IMR-90 (cell line): ENCODE data around the gene ALK. TPM values are rescaled to one million over a fixed set of nuclear protein-coding genes. Genes with fewer than 3 reads are reported as not detected.

Experiments used
- ATAC-seq: fragments of 200-7000 bp; cut with Tn5 transposase; 2 replicates; pipeline ENCODE4 v1.9.1; 2020; ENCODE audit warnings: low read depth, mild to moderate bottlenecking, moderate library complexity
- BruUV-seq: library from RNA; stranded (reverse); fragments of 400-500 nt; replicated peaks from 2 replicates; lab custom pipeline; 2021; lab: Mats Ljungman, UMichigan
- CTCF ChIA-PET: fragments of 300-600 bp; formaldehyde crosslinking; extraction: SDS; loops from one replicate; lab custom pipeline; 2021; ENCODE audit warnings: antibody characterized with exemption; lab: Yijun Ruan, JAX
- POLR2A ChIA-PET: fragments of 300-600 bp; sonication (Branson Sonifier 250); formaldehyde crosslinking; loops from one replicate; lab custom pipeline; 2022; ENCODE audit warnings: antibody characterized with exemption; ENCODE audit not compliant: unreplicated experiment; lab: Charles Lee
- DNase-seq: peaks from one replicate; pipeline ENCODE4 v3.0.0; 2013
- H2AFZ ChIP-seq: replicated peaks from 2 replicates; pipeline ENCODE3; 2013; ENCODE audit warnings: low read length, mild to moderate bottlenecking; ENCODE audit not compliant: poor library complexity
- H2AK5ac ChIP-seq: 2 replicates; pipeline ENCODE4 v1.6.1; 2013; ENCODE audit warnings: low read depth, low read length, inconsistent platforms
- H2AK9ac ChIP-seq: replicated peaks from 2 replicates; pipeline ENCODE3; 2013; ENCODE audit warnings: mild to moderate bottlenecking, low read depth, low read length, moderate library complexity; ENCODE audit not compliant: poor library complexity
- H2BK120ac ChIP-seq: 2 replicates; pipeline ENCODE4 v1.6.1; 2013; ENCODE audit warnings: low read depth, low read length, inconsistent platforms
- H2BK15ac ChIP-seq: 3 replicates; pipeline ENCODE4 v1.6.1; 2013; ENCODE audit warnings: low read depth, low read length, inconsistent platforms
- H2BK20ac ChIP-seq: 2 replicates; pipeline ENCODE4 v1.6.1; 2013; ENCODE audit warnings: low read depth, mild to moderate bottlenecking, inconsistent platforms, low read length, moderate library complexity
- H2BK5ac ChIP-seq: 2 replicates; pipeline ENCODE4 v1.6.1; 2013; ENCODE audit warnings: mild to moderate bottlenecking, low read depth, low read length, inconsistent platforms; ENCODE audit not compliant: poor library complexity, severe bottlenecking
- H3K14ac ChIP-seq: replicated peaks from 2 replicates; pipeline ENCODE4 v1.6.1; 2013; ENCODE audit warnings: low read depth, low read length, inconsistent platforms
- H3K18ac ChIP-seq: 2 replicates; pipeline ENCODE4 v1.6.1; 2013; ENCODE audit warnings: low read depth, low read length, control low read depth
- H3K23ac ChIP-seq: 2 replicates; pipeline ENCODE4 v1.6.1; 2013; ENCODE audit warnings: low read depth, low read length, inconsistent platforms
- H3K27ac ChIP-seq: 2 replicates; pipeline ENCODE4 v1.5.1; 2013; ENCODE audit warnings: mild to moderate bottlenecking, control low read depth, low read length; ENCODE audit not compliant: insufficient read depth
- H3K27me3 ChIP-seq: 2 replicates; pipeline ENCODE4 v1.6.1; 2013; ENCODE audit warnings: low read length; ENCODE audit not compliant: control insufficient read depth, insufficient read depth
- H3K36me3 ChIP-seq: 2 replicates; pipeline ENCODE4 v1.6.1; 2013; ENCODE audit warnings: low read length, mixed read lengths; ENCODE audit not compliant: control insufficient read depth, insufficient read depth
- H3K4ac ChIP-seq: 2 replicates; pipeline ENCODE4 v1.6.1; 2013; ENCODE audit warnings: low read depth, low read length, inconsistent platforms
- H3K4me1 ChIP-seq: 2 replicates; pipeline ENCODE4 v1.6.1; 2013; ENCODE audit warnings: low read length, mixed read lengths; ENCODE audit not compliant: control insufficient read depth, insufficient read depth
- H3K4me2 ChIP-seq: 2 replicates; pipeline ENCODE4 v1.6.1; 2013; ENCODE audit warnings: low read depth, mild to moderate bottlenecking, control low read depth, low read length, moderate library complexity
- H3K4me3 ChIP-seq: 2 replicates; pipeline ENCODE4 v1.5.1; 2013; ENCODE audit warnings: low read depth, mild to moderate bottlenecking, control low read depth, low read length, moderate library complexity; ENCODE audit not compliant: insufficient read depth
- H3K56ac ChIP-seq: 2 replicates; pipeline ENCODE4 v1.6.1; 2013; ENCODE audit warnings: low read length, inconsistent platforms; ENCODE audit not compliant: insufficient read depth; ENCODE audit errors: extremely low read depth
- H3K79me1 ChIP-seq, 2 experiments: 2 replicates each; pipeline ENCODE4 v1.6.1; 2013; ENCODE audit warnings: low read length in 2 of 2, inconsistent platforms in 1 of 2, low read depth in 1 of 2
- H3K9ac ChIP-seq: 2 replicates; pipeline ENCODE4 v1.6.1; 2013; ENCODE audit warnings: low read depth, low read length, control low read depth
- H3K9me1 ChIP-seq: 2 replicates; pipeline ENCODE4 v1.6.1; 2013; ENCODE audit warnings: low read length, inconsistent platforms; ENCODE audit not compliant: insufficient read depth
- H3K9me3 ChIP-seq: 2 replicates; pipeline ENCODE4 v1.6.1; 2013; ENCODE audit warnings: low read length; ENCODE audit not compliant: control insufficient read depth, insufficient read depth
- H4K20me1 ChIP-seq: 2 replicates; pipeline ENCODE4 v1.6.1; 2013; ENCODE audit warnings: low read length, inconsistent platforms; ENCODE audit not compliant: insufficient read depth
- H4K5ac ChIP-seq: 2 replicates; pipeline ENCODE4 v1.6.1; 2013; ENCODE audit warnings: mild to moderate bottlenecking, low read depth, low read length, control low read depth
- H4K8ac ChIP-seq, 2 experiments: 2 replicates each; pipeline ENCODE4 v1.6.1; 2013; ENCODE audit warnings: low read depth in 2 of 2, low read length in 2 of 2, control low read depth in 1 of 2, inconsistent platforms in 1 of 2
- H4K91ac ChIP-seq: 2 replicates; pipeline ENCODE4 v1.6.1; 2013; ENCODE audit warnings: low read depth, low read length, inconsistent platforms; ENCODE audit not compliant: insufficient read depth
- BHLHE40 ChIP-seq: fragments of 150-350 bp; IDR thresholded peaks from 2 replicates; pipeline ENCODE4 v1.6.1; 2016; ENCODE audit warnings: mild to moderate bottlenecking, low read depth, low read length
- CEBPB ChIP-seq: IDR thresholded peaks from 2 replicates; pipeline ENCODE4 v1.6.1; 2012; ENCODE audit warnings: low read depth, low read length, improper control_type of control experiment
- CHD1 ChIP-seq: IDR thresholded peaks from 2 replicates; pipeline ENCODE4 v1.6.1; 2012; ENCODE audit warnings: low read depth, low read length, improper control_type of control experiment
- CTCF ChIP-seq: conservative IDR thresholded peaks from 2 replicates; pipeline ENCODE4 v1.5.1; 2012; ENCODE audit warnings: mild to moderate bottlenecking, low read depth, low read length, improper control_type of control experiment
- ELK1 ChIP-seq: fragments of 150-350 bp; IDR thresholded peaks from 2 replicates; pipeline ENCODE4 v1.6.1; 2016; ENCODE audit warnings: low read depth, mild to moderate bottlenecking, low read length, moderate library complexity, borderline replicate concordance
- FOS ChIP-seq: fragments of 150-350 bp; IDR thresholded peaks from 2 replicates; pipeline ENCODE4 v1.6.1; 2016; ENCODE audit warnings: low read depth, low read length
- MAFK ChIP-seq: IDR thresholded peaks from 2 replicates; pipeline ENCODE4 v1.6.1; 2012; ENCODE audit warnings: low read depth, low read length, improper control_type of control experiment
- MAZ ChIP-seq: IDR thresholded peaks from 2 replicates; pipeline ENCODE4 v1.6.1; 2012; ENCODE audit warnings: low read depth, mild to moderate bottlenecking, low read length, improper control_type of control experiment, moderate library complexity, borderline replicate concordance
- MXI1 ChIP-seq: IDR thresholded peaks from 2 replicates; pipeline ENCODE4 v1.6.1; 2012; ENCODE audit warnings: low read depth, mild to moderate bottlenecking, low read length, moderate library complexity, borderline replicate concordance
- NFE2L2 ChIP-seq: fragments of 150-350 bp; IDR thresholded peaks from 2 replicates; pipeline ENCODE4 v1.6.1; 2016; ENCODE audit warnings: low read depth, mild to moderate bottlenecking, low read length
- POLR2A ChIP-seq: IDR thresholded peaks from 2 replicates; pipeline ENCODE4 v1.6.1; 2012; ENCODE audit warnings: mild to moderate bottlenecking, low read depth, low read length
- RAD21 ChIP-seq: IDR thresholded peaks from 2 replicates; pipeline ENCODE4 v1.6.1; 2012; ENCODE audit warnings: low read length, improper control_type of control experiment
- RCOR1 ChIP-seq: IDR thresholded peaks from 2 replicates; pipeline ENCODE4 v1.6.1; 2012; ENCODE audit warnings: mild to moderate bottlenecking, low read length, improper control_type of control experiment; ENCODE audit not compliant: insufficient replicate concordance
- RFX5 ChIP-seq: IDR thresholded peaks from 2 replicates; pipeline ENCODE4 v1.8.0; 2012; ENCODE audit warnings: low read depth, mild to moderate bottlenecking, low read length, moderate library complexity
- SMC3 ChIP-seq: fragments of 150-350 bp; IDR thresholded peaks from 2 replicates; pipeline ENCODE4 v1.6.1; 2016; ENCODE audit warnings: low read depth, mild to moderate bottlenecking, antibody characterized with exemption, low read length, moderate library complexity
- USF2 ChIP-seq: fragments of 150-350 bp; IDR thresholded peaks from 2 replicates; pipeline ENCODE4 v1.6.1; 2017; ENCODE audit warnings: mild to moderate bottlenecking, antibody characterized with exemption, low read length, low read depth
- WGBS, 2 experiments: methylation state at CpG; one replicate each; pipeline versions ENCODE4 v1.1.5 to v1.1.7; 2013; ENCODE audit warnings: missing lambda C conversion rate in 2 of 2; ENCODE audit not compliant: insufficient read length in 1 of 2; ENCODE audit errors: extremely low coverage in 2 of 2; 5-methylcytosine and 5-hydroxymethylcytosine counted together
- dilution Hi-C: fragments of 300-500 bp; cut with HindIII; formaldehyde crosslinking; loops from one replicate; pipeline ENCODE4 v1.14.3; 2018; ENCODE audit warnings: low sequenced_read_pairs; ENCODE audit not compliant: unreplicated experiment
- in situ Hi-C: fragments of 300-500 bp; cut with MboI; formaldehyde crosslinking; loops from 3 replicates; pipeline ENCODE4 v1.14.3; 2019; ENCODE audit warnings: low sequenced_read_pairs, inconsistent platforms, mixed read lengths
- intact Hi-C: fragments of 100-400 bp; cut with micrococcal nuclease; formaldehyde crosslinking; loops from 2 replicates; pipeline ENCODE4 v1.10.0; 2022
- polyA plus RNA-seq, 3 experiments: library from polyadenylated mRNA; depleted of rRNA; stranded (reverse); fragments of >200 nt; gene quantifications; 2 replicates each; pipeline ENCODE4 v1.2.3, GENCODE V29; 2012; ENCODE audit warnings: low replicate concordance in 1 of 3
- total RNA-seq: library from RNA; depleted of rRNA; stranded (reverse); fragments of >200 nt; gene quantifications from 2 replicates; pipeline ENCODE4 v1.2.3, GENCODE V29; 2012

The ALK gene
- total and polyA plus RNA-seq, 2 of the 4 experiments (the other 2 are of a cell fraction) = not detected

- in situ Hi-C loops (no loop called here), dilution Hi-C loops (no loop called here), intact Hi-C loops (loop anchor here (2.0 to 10.0 kb wide), 2 partner anchors 544 to 628 kb away; partner anchors contain the start of gene ALK)
- Histone ChIP-seq H3K4me2 (no peak overlapping the region), H3K36me3 (no peaks in the 10 kb centered on the region), H2AFZ (no peak overlapping the region), H3K27ac (no peak overlapping the region), H2BK5ac (no peak overlapping the region), H3K18ac (no peak overlapping the region), H3K79me1 (no peaks in the 10 kb centered on the region), H3K4me1 (no peaks in the 10 kb centered on the region), H2AK5ac (no peak overlapping the region), H2BK120ac (no peak overlapping the region), H2BK20ac (no peak overlapping the region), H4K20me1 (no peaks in the 10 kb centered on the region), H3K27me3 (peaks cover 5% of the 10 kb centered on the region; the same call in 1 of the 2 replicates), H3K4ac (no peak overlapping the region), H3K9me1 (no peaks in the 10 kb centered on the region), H3K23ac (no peak overlapping the region), H3K9ac (no peak overlapping the region), H4K91ac (no peak overlapping the region), H3K9me3 (no peaks in the 10 kb centered on the region), H2AK9ac (no peak overlapping the region), H3K4me3 (no peak overlapping the region), H3K14ac (no peak overlapping the region), H4K5ac (no peak overlapping the region), H3K56ac (no peak overlapping the region), H4K8ac (no peak overlapping the region), H2BK15ac (no peak overlapping the region)
- WGBS, 2 experiments = 20% methylated on average over 1 of the region's 10 CpGs; no CpG with 5 or more reads in 1 of the 2 experiments
- no peak for TF ChIP-seq RCOR1
- no peak for TF ChIP-seq RFX5
- no peak for TF ChIP-seq NFE2L2
- no peak for TF ChIP-seq CEBPB
- TF ChIP-seq RAD21 = no peak
- no peak for TF ChIP-seq SMC3
- no peak for TF ChIP-seq CHD1
- no peak for TF ChIP-seq FOS
- no peak for TF ChIP-seq MAZ
- TF ChIP-seq MXI1 = no peak
- no peak for TF ChIP-seq POLR2A
- TF ChIP-seq MAFK = no peak
- TF ChIP-seq BHLHE40 = no peak
- no peak for TF ChIP-seq USF2
- TF ChIP-seq CTCF = no peak
- TF ChIP-seq ELK1 = no peak
- CTCF ChIA-PET = interaction anchor here (1.1 kb wide), 1 partner anchor 11 kb away, joined by 3 read pairs; no protein-coding TSS in a partner anchor
- no TSS peak for BruUV-seq
- ATAC-seq (no peak), DNase-seq (no peak)
- POLR2A ChIA-PET = no interaction called here
Observed at GRCh38 chr2:29296585-29296984, 624.8 kb downstream of the ALK start.
